CD4-positive, alpha-beta T cell (primary cell): Measurements from ENCODE around the gene MOGAT3. TPM values are rescaled to one million over a fixed set of nuclear protein-coding genes. Genes with fewer than 3 reads are reported as not detected.
A peak's percentile ranks its signal among the peaks of the same experiment; 100 is the strongest.

ENCODE experiments used
- ATAC-seq: fragments of 200-7000 bp; cut with Tn5 transposase; one replicate; pipeline ENCODE4 v1.10.0; 2022; ENCODE audit warnings: mild to moderate bottlenecking; ENCODE audit not compliant: poor library complexity
- CTCF ChIA-PET: fragments of 350-600 bp; sonication (Branson Sonifier 250); formaldehyde crosslinking; loops from one replicate; lab custom pipeline; 2021; ENCODE audit warnings: antibody characterized with exemption, inconsistent platforms; lab: Charles Lee
- POLR2A ChIA-PET: fragments of 350-600 bp; sonication (Branson Sonifier 250); formaldehyde crosslinking; loops from one replicate; lab custom pipeline; 2021; ENCODE audit warnings: antibody characterized with exemption, inconsistent platforms; lab: Charles Lee
- DNase-seq, 14 experiments: peaks; one replicate each; pipeline ENCODE4 v3.0.0-alpha.2; 2013 to 2020; ENCODE audit warnings: mixed read lengths in 2 of 14
- H3K27ac ChIP-seq, 2 donors: one replicate each; pipeline versions ENCODE4 v1.5.1 to v1.7.0; 2013; ENCODE audit warnings: low read length in 2 of 2, low read depth in 1 of 2, mild to moderate bottlenecking in 1 of 2
- H3K27me3 ChIP-seq, 2 experiments: 1 replicate in 1 of 2; 2 replicates in 1 of 2; pipeline versions ENCODE4 v1.6.1 to v1.7.0; 2013; ENCODE audit warnings: low read length in 2 of 2, control low read depth in 1 of 2, mild to moderate bottlenecking in 1 of 2, moderate library complexity in 1 of 2; ENCODE audit not compliant: insufficient read depth in 2 of 2, control insufficient read depth in 1 of 2
- H3K36me3 ChIP-seq: one replicate; pipeline ENCODE4 v1.6.1; 2013; ENCODE audit warnings: low read length, control low read depth; ENCODE audit not compliant: insufficient read depth
- H3K4me1 ChIP-seq: one replicate; pipeline ENCODE4 v1.6.1; 2013; ENCODE audit warnings: low read length, control low read depth; ENCODE audit not compliant: insufficient read depth
- H3K4me3 ChIP-seq: one replicate; pipeline ENCODE4 v1.5.1; 2013; ENCODE audit warnings: mild to moderate bottlenecking, low read length, moderate library complexity
- H3K9me3 ChIP-seq, 2 experiments: 1 replicate in 1 of 2; 2 replicates in 1 of 2; pipeline versions ENCODE4 v1.6.1 to v1.7.0; 2013; ENCODE audit warnings: low read length in 2 of 2, mild to moderate bottlenecking in 2 of 2, control low read depth in 1 of 2, moderate library complexity in 1 of 2; ENCODE audit not compliant: control insufficient read depth in 1 of 2, insufficient read depth in 1 of 2
- H3K27ac Mint-ChIP-seq: one replicate; pipeline ENCODE4 v1.8.0; 2020; ENCODE audit warnings: mixed read lengths
- H3K27me3 Mint-ChIP-seq: one replicate; pipeline ENCODE4 v1.8.0; 2021; ENCODE audit warnings: mixed read lengths
- H3K36me3 Mint-ChIP-seq: one replicate; pipeline ENCODE4 v1.8.0; 2021; ENCODE audit warnings: low read depth, mixed read lengths
- H3K4me1 Mint-ChIP-seq: one replicate; pipeline ENCODE4 v1.8.0; 2021; ENCODE audit warnings: low read depth, mixed read lengths
- H3K4me3 Mint-ChIP-seq: one replicate; pipeline ENCODE4 v1.8.0; 2020; ENCODE audit warnings: mild to moderate bottlenecking, mixed read lengths
- H3K9me3 Mint-ChIP-seq: one replicate; pipeline ENCODE4 v1.8.0; 2020; ENCODE audit warnings: mixed read lengths
- CTCF ChIP-seq: fragments of 200-600 bp; IDR thresholded peaks from one replicate; pipeline ENCODE4 v1.8.0; 2022; ENCODE audit warnings: antibody characterized with exemption, mild to moderate bottlenecking
- intact Hi-C, 2 experiments: fragments of 100-400 bp; cut with DNase I in 1 of 2; cut with micrococcal nuclease in 1 of 2; formaldehyde crosslinking; loops; one replicate each; pipeline versions ENCODE4 v1.15.1 to v1.9.0; 2023 to 2025; cut with DNase I, micrococcal nuclease
- total RNA-seq, 174 experiments: library from RNA in 2 of 174; stranded (reverse) in 2 of 174; gene quantifications; one replicate each; pipeline ENCODE4 v1.2.3 and lab custom pipeline; 2021 to 2026

The MOGAT3 gene
- total RNA-seq, 2 experiments from 2014 or later = 0.11 TPM; not detected in 1

GRCh38 chr7:101159696-101160674, 40.9 kb downstream of the MOGAT3 start:
- no peak overlapping the region for H3K27ac ChIP-seq
- CTCF ChIA-PET = no interaction called here
- peaks cover 34% of the 10 kb centered on the region for H3K4me1 ChIP-seq
- no peak overlapping the region for H3K27ac Mint-ChIP-seq
- peaks cover 0 to 16% of the 10 kb centered on the region in 2 experiments for H3K9me3 ChIP-seq
- ATAC-seq = no peak
- H3K27me3 ChIP-seq = peaks cover 31 to 34% of the 10 kb centered on the region in 2 experiments
- peaks cover 45% of the 10 kb centered on the region for H3K36me3 Mint-ChIP-seq
- no peak for TF ChIP-seq CTCF
- peaks cover 24% of the 10 kb centered on the region for H3K36me3 ChIP-seq
- intact Hi-C loops = loop anchor here in 1 of 2 experiments (5.0 kb wide), 1 partner anchor 453 kb away; the partner anchor contains the start of gene POP7
- no peak overlapping the region for H3K4me3 Mint-ChIP-seq
- no peaks in the 10 kb centered on the region for H3K9me3 Mint-ChIP-seq
- peaks cover 13% of the 10 kb centered on the region for H3K4me1 Mint-ChIP-seq
- POLR2A ChIA-PET = no interaction called here
- no peak overlapping the region for H3K4me3 ChIP-seq
- no peak for DNase-seq
- peaks cover 33% of the 10 kb centered on the region for H3K27me3 Mint-ChIP-seq

- peaks cover 15% of the 10 kb centered on the region for H3K4me1 Mint-ChIP-seq
- H3K27ac Mint-ChIP-seq = no peak overlapping the region
- POLR2A ChIA-PET = no interaction called here
- intact Hi-C loops = no loop called here
- Histone ChIP-seq H3K36me3 (peaks cover 24% of the 10 kb centered on the region), H3K27ac (no peak overlapping the region), H3K27me3 (peaks cover 6 to 10% of the 10 kb centered on the region in 2 experiments), H3K9me3 (no peaks in the 10 kb centered on the region), H3K4me1 (peaks cover 19% of the 10 kb centered on the region), H3K4me3 (no peak overlapping the region)
- no peaks in the 10 kb centered on the region for H3K9me3 Mint-ChIP-seq
- H3K4me3 Mint-ChIP-seq = peak overlapping the region; percentile 68
- CTCF ChIA-PET = interaction anchor here (0.6 to 1.9 kb wide), 4 partner anchors 10 to 41 kb away, joined by 3 to 17 read pairs (median 6); no protein-coding TSS in a partner anchor
- no peak for TF ChIP-seq CTCF
- ATAC-seq (no peak), DNase-seq (no peak)
- H3K36me3 Mint-ChIP-seq = peaks cover 45% of the 10 kb centered on the region
- peaks cover 18% of the 10 kb centered on the region for H3K27me3 Mint-ChIP-seq
Measured at GRCh38 chr7:101156866-101157589, 43.8 kb downstream of the MOGAT3 start.

GRCh38 chr7:101156277-101156676, 44.6 kb downstream of the MOGAT3 start:
- peaks cover 15% of the 10 kb centered on the region for H3K4me1 Mint-ChIP-seq
- no peaks in the 10 kb centered on the region for H3K9me3 Mint-ChIP-seq
- H3K4me3 Mint-ChIP-seq = peak overlapping the region; percentile 68
- H3K27ac Mint-ChIP-seq = no peak overlapping the region
- peaks cover 45% of the 10 kb centered on the region for H3K36me3 Mint-ChIP-seq
- CTCF ChIA-PET = interaction anchor here (1.7 to 1.9 kb wide), 3 partner anchors 9 to 36 kb away, joined by 3 to 17 read pairs (median 6); no protein-coding TSS in a partner anchor
- intact Hi-C loops = no loop called here
- Histone ChIP-seq H3K9me3 (no peaks in the 10 kb centered on the region), H3K4me1 (peaks cover 19% of the 10 kb centered on the region), H3K36me3 (peaks cover 24% of the 10 kb centered on the region), H3K4me3 (no peak overlapping the region), H3K27me3 (peaks cover 0 to 2% of the 10 kb centered on the region in 2 experiments), H3K27ac (no peak overlapping the region)
- H3K27me3 Mint-ChIP-seq = peaks cover 12% of the 10 kb centered on the region
- no peak for TF ChIP-seq CTCF
- ATAC-seq (no peak), DNase-seq (no peak)
- POLR2A ChIA-PET = no interaction called here
